HUES48 (cell line): ENCODE data around the gene ECHS1.

Experiments
- H3K27ac ChIP-seq: one replicate; pipeline ENCODE4 v1.7.0; 2013; ENCODE audit warnings: low read depth, low read length, inconsistent platforms
- H3K27me3 ChIP-seq: 2 replicates; pipeline ENCODE4 v1.6.1; 2013; ENCODE audit warnings: mild to moderate bottlenecking, low read length; ENCODE audit not compliant: control insufficient read depth, insufficient read depth
- H3K36me3 ChIP-seq: 2 replicates; pipeline ENCODE4 v1.6.1; 2013; ENCODE audit warnings: low read length; ENCODE audit not compliant: control insufficient read depth, insufficient read depth
- H3K4me1 ChIP-seq: 2 replicates; pipeline ENCODE4 v1.6.1; 2013; ENCODE audit warnings: mild to moderate bottlenecking, low read length; ENCODE audit not compliant: control insufficient read depth, insufficient read depth
- H3K4me3 ChIP-seq: 2 replicates; pipeline ENCODE4 v1.5.1; 2013; ENCODE audit warnings: mild to moderate bottlenecking, low read depth, low read length
- H3K9ac ChIP-seq: 2 replicates; pipeline ENCODE4 v1.6.1; 2013; ENCODE audit warnings: mild to moderate bottlenecking, low read depth, low read length, moderate library complexity
- H3K9me3 ChIP-seq: 2 replicates; pipeline ENCODE4 v1.6.1; 2013; ENCODE audit warnings: low read length; ENCODE audit not compliant: control insufficient read depth, insufficient read depth

ECHS1 gene

DNA sequence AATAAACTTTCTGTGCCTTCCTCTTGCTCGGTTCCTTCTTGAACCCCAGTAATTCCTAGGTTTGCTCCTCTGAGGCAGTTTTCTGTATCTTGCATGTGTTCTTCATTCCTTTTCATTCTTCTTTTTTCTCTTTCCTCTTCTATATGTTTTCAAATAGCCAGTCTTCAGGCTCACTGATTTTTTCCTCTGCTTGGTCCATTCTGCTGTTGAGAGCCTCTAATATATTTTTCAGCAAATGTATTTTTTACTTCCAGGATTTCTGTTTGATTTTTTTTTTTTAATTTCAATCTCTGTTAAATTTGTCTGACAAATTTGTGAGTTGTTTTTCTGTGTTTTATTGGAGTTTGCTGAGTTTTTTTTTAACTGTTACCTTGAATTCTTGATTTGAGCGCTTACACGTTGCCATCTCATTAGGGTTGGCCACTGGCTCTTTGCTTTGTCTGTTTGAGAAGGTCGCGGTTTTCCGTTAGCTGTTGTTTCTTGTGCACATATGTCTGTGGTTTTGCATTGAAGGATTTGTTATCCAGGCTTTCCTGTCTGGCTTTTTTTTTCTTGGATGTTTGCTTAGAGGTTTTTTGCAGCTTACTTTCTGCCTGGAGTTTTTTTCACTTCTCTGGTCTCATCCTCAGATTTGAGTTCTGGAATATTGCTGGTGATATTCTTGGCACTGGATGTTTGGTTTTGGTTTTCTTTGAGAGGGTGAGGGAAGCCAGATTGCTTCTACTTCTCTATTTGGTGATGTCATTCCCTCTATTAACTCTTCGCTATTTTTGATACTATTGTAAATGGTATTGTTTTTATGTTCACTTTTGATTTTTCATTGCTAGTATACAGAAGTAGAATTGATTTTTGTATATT is 38.6 kb upstream of the ECHS1 start:
- Histone ChIP-seq H3K4me1 (no peaks in the 10 kb centered on the region), H3K36me3 (peaks cover 69% of the 10 kb centered on the region), H3K9ac (no peak overlapping the region)

GRCh38 chr10:133405844-133406527 is 32.8 kb upstream of the ECHS1 start:
- Histone ChIP-seq H3K4me3 (no peak overlapping the region), H3K36me3 (peaks cover 90% of the 10 kb centered on the region)

More for the DNA sequence above, 38.6 kb upstream of the ECHS1 start:
- Histone ChIP-seq H3K4me3 (no peak overlapping the region), H3K27me3 (no peaks in the 10 kb centered on the region), H3K27ac (no peak overlapping the region), H3K9me3 (peaks cover 31% of the 10 kb centered on the region)

GRCh38 chr10:133405272-133405671 is 32.1 kb upstream of the ECHS1 start:
- Histone ChIP-seq H3K36me3 (peaks cover 90% of the 10 kb centered on the region), H3K27ac (no peak overlapping the region), H3K4me1 (no peaks in the 10 kb centered on the region), H3K27me3 (no peaks in the 10 kb centered on the region), H3K9ac (no peak overlapping the region), H3K9me3 (no peaks in the 10 kb centered on the region), H3K4me3 (no peak overlapping the region)

More at GRCh38 chr10:133405844-133406527, 32.8 kb upstream of the ECHS1 start:
- Histone ChIP-seq H3K9me3 (peaks cover 6% of the 10 kb centered on the region), H3K27ac (no peak overlapping the region), H3K9ac (no peak overlapping the region), H3K27me3 (no peaks in the 10 kb centered on the region), H3K4me1 (no peaks in the 10 kb centered on the region)

GRCh38 chr10:133403784-133404183 is 30.6 kb upstream of the ECHS1 start:
- Histone ChIP-seq H3K27ac (no peak overlapping the region), H3K36me3 (peaks cover 91% of the 10 kb centered on the region), H3K27me3 (no peaks in the 10 kb centered on the region), H3K9me3 (no peaks in the 10 kb centered on the region), H3K4me3 (no peak overlapping the region), H3K9ac (no peak overlapping the region), H3K4me1 (no peaks in the 10 kb centered on the region)

DNA sequence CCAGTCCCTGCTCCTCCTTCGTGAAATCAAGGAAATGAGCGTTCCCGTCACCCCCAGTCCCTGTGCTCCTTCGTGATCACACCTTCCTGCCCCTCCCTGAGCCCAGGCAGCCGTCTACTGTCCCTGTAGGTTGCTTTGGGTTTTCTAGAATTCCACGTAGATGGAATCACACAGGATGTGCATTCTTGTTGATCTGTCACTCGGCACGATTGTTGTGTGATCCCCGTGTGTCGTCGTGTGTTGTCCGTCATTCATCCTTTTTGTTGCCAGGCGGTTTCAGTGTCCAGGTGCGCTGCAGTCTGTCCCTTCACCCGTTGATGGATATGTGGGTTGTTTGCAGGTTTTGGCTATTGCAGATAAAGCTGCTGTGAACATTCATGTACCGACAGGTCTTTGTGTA is 30.2 kb upstream of the ECHS1 start:
- H3K27ac ChIP-seq, result no peak overlapping the region
- H3K9me3 ChIP-seq, result no peaks in the 10 kb centered on the region
- no peak overlapping the region for H3K4me3 ChIP-seq
- H3K4me1 ChIP-seq, result no peaks in the 10 kb centered on the region
- H3K36me3 ChIP-seq, result peaks cover 91% of the 10 kb centered on the region
- H3K27me3 ChIP-seq, result no peaks in the 10 kb centered on the region
- H3K9ac ChIP-seq, result no peak overlapping the region

- Histone ChIP-seq H3K4me3 (no peak overlapping the region), H3K9ac (no peak overlapping the region), H3K4me1 (no peaks in the 10 kb centered on the region), H3K27me3 (no peaks in the 10 kb centered on the region), H3K27ac (no peak overlapping the region), H3K36me3 (peaks cover 90% of the 10 kb centered on the region), H3K9me3 (no peaks in the 10 kb centered on the region)
These were observed 29.0 kb upstream of the ECHS1 start for GRCh38 chr10:133401981-133402725.

DNA sequence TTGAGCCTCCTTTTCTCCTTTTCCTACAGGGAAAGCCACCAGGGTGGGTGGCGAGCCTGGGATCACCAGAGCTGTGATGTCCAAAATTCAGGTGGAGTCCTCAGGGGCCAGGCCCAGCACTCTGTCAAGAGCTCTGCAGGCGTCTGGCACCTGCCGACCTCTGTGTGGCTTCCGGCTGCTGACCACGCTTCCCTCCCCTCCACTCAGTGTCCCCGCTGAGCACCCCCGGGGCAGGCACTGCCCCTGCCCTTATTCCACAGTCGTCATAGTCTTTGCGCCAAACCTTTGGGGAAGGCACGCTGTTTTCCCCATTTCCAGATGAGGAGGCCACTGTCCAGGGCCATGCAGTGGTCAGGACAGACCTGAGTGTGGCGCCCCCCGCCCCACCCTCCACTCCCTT is 28.3 kb upstream of the ECHS1 start:
- H3K36me3 ChIP-seq, result peaks cover 92% of the 10 kb centered on the region
- no peak overlapping the region for H3K9ac ChIP-seq
- no peak overlapping the region for H3K4me3 ChIP-seq
- H3K27ac ChIP-seq, result no peak overlapping the region
- no peaks in the 10 kb centered on the region for H3K9me3 ChIP-seq
- H3K4me1 ChIP-seq, result no peaks in the 10 kb centered on the region
- no peaks in the 10 kb centered on the region for H3K27me3 ChIP-seq

- H3K9me3 ChIP-seq, result no peaks in the 10 kb centered on the region
These were observed 27.7 kb upstream of the ECHS1 start for GRCh38 chr10:133400624-133401424.

GRCh38 chr10:133399123-133399601 is 26.0 kb upstream of the ECHS1 start:
- Histone ChIP-seq H3K4me1 (no peaks in the 10 kb centered on the region), H3K9ac (no peak overlapping the region), H3K27ac (no peak overlapping the region), H3K9me3 (no peaks in the 10 kb centered on the region), H3K27me3 (no peaks in the 10 kb centered on the region), H3K36me3 (peaks cover 79% of the 10 kb centered on the region), H3K4me3 (no peak overlapping the region)

More at GRCh38 chr10:133400624-133401424, 27.7 kb upstream of the ECHS1 start:
- peaks cover 94% of the 10 kb centered on the region for H3K36me3 ChIP-seq
- no peaks in the 10 kb centered on the region for H3K27me3 ChIP-seq
- H3K9ac ChIP-seq, result no peak overlapping the region
- no peaks in the 10 kb centered on the region for H3K4me1 ChIP-seq
- H3K27ac ChIP-seq, result no peak overlapping the region
- no peak overlapping the region for H3K4me3 ChIP-seq

DNA sequence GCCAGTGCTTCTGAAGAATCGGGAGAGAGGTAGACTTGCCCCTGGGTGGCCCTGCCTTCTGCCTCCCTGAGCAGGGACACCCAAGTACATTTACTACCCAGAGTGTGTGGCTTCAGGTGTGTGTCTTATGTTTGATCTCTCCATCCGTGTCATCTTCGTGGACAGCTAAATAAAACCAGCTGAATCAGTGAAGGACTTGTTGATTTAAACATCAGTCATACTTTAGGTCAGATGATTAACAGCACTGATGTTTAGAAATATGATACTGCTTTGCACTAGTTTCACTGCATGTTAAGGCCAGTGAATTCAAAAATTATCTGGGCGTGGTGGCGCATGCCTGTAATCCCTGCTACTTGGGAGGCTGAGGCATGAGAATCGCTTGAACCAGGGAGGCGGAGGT is 24.8 kb upstream of the ECHS1 start:
- Histone ChIP-seq H3K9ac (no peak overlapping the region), H3K9me3 (no peaks in the 10 kb centered on the region), H3K27ac (no peak overlapping the region), H3K36me3 (peaks cover 69% of the 10 kb centered on the region), H3K4me3 (no peak overlapping the region), H3K27me3 (no peaks in the 10 kb centered on the region), H3K4me1 (peaks cover 4% of the 10 kb centered on the region; the same call in 1 of the 2 replicates)
